HK-2 (cell line): ENCODE data around the gene CEBPE.
A peak's percentile ranks its signal among the peaks of the same experiment; 100 is the strongest.

Source experiments
- DNase-seq: peaks from one replicate; pipeline ENCODE4 v3.0.0-alpha.2; 2018; ENCODE audit not compliant: unreplicated experiment

CEBPE gene

GRCh38 chr14:23076785-23077408, 42.2 kb downstream of the CEBPE start:
- DNase-seq = no peak

GRCh38 chr14:23074906-23075305, 44.1 kb downstream of the CEBPE start:
- DNase-seq = no peak

GRCh38 chr14:23071921-23072539, 47.0 kb downstream of the CEBPE start:
- DNase-seq = no peak

- DNase-seq = peak; percentile 81
These were observed 47.7 kb downstream of the CEBPE start for GRCh38 chr14:23071244-23071920.

GRCh38 chr14:23070262-23071129, 48.6 kb downstream of the CEBPE start:
- no peak for DNase-seq

GRCh38 chr14:23069413-23069806, 49.6 kb downstream of the CEBPE start:
- no peak for DNase-seq

- peak; percentile 83 for DNase-seq
These were observed 50.2 kb downstream of the CEBPE start for GRCh38 chr14:23068789-23069412.

GRCh38 chr14:23067847-23068788, 50.9 kb downstream of the CEBPE start:
- no peak for DNase-seq
